ENCODE results near the gene ZNF462. TPM values are rescaled to one million over a fixed set of nuclear protein-coding genes. Genes with fewer than 3 reads are reported as not detected.
"Not testable (repeated sequence)": the region's sequence is repeated elsewhere in the genome, so short reads cannot be mapped to it uniquely, and the experiment has no call there.

The ZNF462 gene
- total RNA-seq, 1 experiment from 2014 or later: 0.92 TPM

DNA sequence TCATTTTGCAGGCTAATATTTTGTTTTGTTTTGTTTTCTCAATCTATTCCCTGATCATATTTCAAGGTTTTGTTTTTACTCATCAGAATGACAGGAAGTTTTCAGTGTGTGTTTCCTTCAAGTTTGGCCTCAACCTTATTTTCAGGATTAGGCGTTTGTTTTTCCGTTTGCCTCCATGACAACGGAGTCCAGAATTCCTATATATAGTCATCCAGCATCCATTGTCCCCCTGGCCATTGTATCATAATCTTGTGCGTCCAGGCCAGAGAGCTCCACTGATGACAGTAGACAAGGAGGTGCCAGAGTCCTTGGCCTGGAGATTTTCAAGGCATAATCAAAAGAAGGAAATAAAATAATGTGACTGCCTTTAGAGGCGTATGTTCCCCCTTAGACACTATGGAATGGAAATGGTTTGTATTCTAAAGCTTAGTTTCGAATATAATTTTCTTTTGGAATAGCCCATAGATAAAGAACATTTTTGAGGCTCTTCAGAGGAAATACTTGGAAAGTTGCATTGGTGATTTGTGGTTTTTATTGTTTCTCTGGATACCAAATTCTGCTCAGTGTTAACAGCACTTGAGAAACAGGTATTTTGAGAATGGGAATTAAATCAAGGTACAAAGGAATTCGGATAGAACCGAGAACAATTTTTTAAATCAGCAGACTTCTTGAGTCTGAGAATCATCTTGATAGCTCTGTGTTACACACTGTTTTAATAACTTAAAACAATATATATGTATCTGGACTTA is 99.8 kb downstream of the ZNF462 start:
- DNase-seq (ENCODE audit: low spot score): no peak

DNA sequence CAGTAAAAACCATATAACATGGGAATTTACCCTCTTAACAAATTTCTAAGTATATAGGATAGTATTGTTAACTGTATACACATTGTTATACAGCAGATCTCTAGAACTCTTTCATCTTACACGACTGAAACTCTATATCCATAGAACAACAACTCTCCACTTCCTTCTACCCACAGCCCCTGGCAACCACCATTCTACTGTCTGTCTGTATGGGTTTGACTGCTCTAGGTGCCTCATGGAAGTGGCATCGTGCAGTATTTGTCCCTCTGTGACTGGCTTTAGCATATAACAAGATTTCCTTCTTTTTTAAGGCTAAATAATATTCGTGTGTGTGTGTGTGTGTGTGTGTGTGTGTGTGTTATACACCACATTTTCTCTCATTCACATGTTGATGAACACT is 100.7 kb downstream of the ZNF462 start:
- no peak for DNase-seq (ENCODE audit: low spot score)

GRCh38 chr9:106964329-106964728 is 101.4 kb downstream of the ZNF462 start:
- no peak for DNase-seq (ENCODE audit: low spot score)

- DNase-seq (ENCODE audit: low spot score): no peak
These were observed 102.0 kb downstream of the ZNF462 start for GRCh38 chr9:106964822-106965525.

DNA sequence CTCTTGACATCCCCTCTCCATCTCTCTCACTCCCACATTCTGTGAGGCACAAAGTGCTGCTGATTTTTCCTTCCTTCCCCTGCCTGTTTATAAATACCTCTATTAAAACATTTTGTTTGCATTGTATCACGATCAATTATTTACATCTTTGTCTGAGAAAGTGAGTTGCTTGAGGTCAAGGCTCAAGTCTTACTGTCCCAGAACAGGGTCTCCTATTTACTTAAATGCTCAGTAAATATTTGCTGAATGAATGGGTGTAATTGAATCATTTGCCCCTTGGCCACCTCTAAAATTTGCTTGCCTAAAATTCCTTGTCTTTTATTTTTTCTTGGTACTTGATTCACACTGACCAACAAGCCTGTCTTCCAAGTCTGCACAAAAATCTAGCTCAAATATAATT is 103.5 kb downstream of the ZNF462 start:
- no peak for DNase-seq (ENCODE audit: low spot score)

- DNase-seq (ENCODE audit: low spot score): no peak
These were observed 106.7 kb downstream of the ZNF462 start for GRCh38 chr9:106969696-106970095.

- DNase-seq (ENCODE audit: low spot score): no peak
These were observed 107.4 kb downstream of the ZNF462 start for GRCh38 chr9:106970219-106970975.

DNA sequence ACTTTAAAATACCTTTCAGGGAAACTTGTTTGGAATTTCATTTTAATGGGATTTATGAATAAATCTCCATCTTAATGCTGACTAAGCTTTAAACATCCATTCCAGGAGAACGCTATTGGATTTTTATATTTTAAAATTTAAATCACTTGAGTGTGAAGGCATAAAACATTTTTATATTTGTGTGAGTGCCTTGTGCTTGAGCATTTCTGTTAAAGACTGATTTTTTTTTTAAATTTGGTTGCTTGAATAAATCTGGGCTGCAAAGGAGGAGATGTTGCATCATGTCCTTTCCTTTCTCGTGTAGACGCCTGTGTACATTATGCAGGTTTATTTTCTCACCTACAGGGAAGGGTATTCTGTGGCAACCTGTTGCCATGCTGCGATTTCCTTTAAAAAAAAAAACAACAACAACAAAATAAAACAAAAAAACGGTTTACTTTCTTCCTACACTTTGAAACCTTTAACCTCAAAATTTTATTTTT is 108.1 kb downstream of the ZNF462 start:
- no peak for DNase-seq (ENCODE audit: low spot score)

- no peak for DNase-seq (ENCODE audit: low spot score)
These were observed 109.1 kb downstream of the ZNF462 start for GRCh38 chr9:106972082-106972481.

DNA sequence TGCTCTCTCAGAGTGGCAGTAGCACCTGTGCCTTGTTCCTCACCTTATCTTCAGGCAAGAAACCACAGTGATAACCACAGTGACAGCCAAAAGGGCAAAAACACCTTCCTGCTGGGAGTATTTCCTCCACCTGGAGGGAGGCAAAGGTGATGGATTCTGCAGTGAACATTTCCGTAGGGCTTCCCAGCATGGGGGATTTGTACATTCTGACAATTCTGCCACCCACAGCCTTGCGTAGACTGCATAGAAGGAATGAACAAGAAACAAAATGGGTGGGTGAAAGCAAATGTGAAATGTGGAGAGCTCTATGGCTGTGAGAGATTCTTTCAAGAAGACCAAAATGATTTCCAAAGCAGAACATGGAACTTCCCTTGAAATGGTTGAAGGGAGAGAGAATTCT is 111.4 kb downstream of the ZNF462 start:
- no peak for DNase-seq (ENCODE audit: low spot score)

DNA sequence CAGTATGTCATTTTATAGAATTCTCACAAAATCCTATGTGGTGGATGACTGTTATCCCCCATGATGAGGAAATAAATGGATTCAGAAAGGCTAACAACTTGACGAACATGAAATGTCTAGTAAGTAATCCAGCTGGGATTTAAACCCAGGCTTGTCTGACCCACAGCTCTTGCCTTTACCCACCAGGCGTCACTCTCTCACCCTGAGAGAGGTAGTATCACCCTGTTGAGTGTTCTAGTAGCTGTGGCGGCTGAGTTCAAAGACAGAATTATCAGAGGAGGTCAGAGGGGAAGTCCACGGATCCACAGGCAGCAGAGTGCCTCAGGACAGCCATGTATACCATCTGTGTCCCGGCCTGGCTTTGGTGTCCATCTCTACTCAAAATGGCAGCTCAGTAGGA is 113.8 kb downstream of the ZNF462 start:
- DNase-seq (ENCODE audit: low spot score): peak; percentile 22

GRCh38 chr9:106980551-106981101 is 117.7 kb downstream of the ZNF462 start:
- no peak for DNase-seq (ENCODE audit: low spot score)

GRCh38 chr9:106981396-106982287 is 118.7 kb downstream of the ZNF462 start:
- no peak for DNase-seq (ENCODE audit: low spot score)

GRCh38 chr9:106982636-106983035 is 119.7 kb downstream of the ZNF462 start:
- no peak for DNase-seq (ENCODE audit: low spot score)

DNA sequence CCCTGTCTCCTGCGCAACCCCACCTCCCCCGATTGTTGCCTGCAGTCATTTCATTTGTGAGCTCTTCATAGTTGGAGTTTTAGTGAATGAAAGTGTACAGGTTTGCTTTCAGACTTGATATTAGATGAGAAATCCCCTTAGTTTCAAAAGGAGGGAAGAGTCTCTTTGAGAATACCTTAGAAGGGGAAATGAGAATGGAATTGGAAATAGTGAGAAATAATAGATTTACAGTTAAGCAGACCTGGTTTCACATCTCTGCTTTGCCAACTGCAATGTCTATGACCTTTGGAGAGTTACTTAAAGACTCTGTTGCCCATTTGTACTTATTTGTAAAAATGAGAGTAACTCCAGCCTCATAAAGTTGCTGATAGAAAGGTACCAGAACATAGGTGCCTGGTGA is 120.4 kb downstream of the ZNF462 start:
- no peak for DNase-seq (ENCODE audit: low spot score)

DNA sequence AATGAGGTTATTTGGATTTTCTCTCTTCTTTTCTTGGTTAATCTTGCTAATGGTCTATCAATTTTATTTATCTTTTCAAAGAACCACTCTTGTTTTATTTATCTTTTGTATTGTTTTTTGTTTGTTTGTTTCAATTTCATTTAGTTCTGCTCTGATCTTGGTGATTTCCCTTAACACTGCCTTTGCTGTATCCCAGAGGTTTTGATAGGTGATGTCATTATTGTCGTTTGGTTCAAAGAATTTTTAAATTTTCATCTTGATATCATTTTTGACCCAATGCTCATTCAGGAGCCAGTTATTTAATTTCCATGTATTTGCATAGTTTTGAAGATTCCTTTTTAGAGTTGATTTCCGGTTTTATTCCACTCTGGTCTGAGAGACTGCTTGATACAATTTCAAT is 126.9 kb downstream of the ZNF462 start:
- not testable (repeated sequence) for DNase-seq (ENCODE audit: low spot score)

DNA sequence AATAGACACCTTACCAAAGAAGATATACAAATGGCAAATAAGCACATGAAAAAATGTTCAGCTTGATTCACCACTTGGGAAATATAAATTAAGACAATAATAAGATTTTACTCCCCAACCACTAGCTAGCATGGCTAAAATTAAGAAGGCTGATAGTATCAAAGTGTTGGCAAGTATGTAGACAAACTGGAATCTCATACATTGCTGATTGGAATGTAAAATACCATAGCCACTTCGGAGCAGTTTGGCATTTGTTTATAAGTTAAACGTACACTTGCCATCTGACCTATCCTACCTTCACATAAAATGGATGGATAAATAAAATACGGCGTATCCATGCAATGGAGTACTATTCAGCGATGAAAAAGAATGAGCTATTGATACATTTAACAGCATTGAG is 129.2 kb downstream of the ZNF462 start:
- DNase-seq (ENCODE audit: low spot score): no peak

GRCh38 chr9:106993603-106994002 is 130.6 kb downstream of the ZNF462 start:
- no peak for DNase-seq (ENCODE audit: low spot score)

DNA sequence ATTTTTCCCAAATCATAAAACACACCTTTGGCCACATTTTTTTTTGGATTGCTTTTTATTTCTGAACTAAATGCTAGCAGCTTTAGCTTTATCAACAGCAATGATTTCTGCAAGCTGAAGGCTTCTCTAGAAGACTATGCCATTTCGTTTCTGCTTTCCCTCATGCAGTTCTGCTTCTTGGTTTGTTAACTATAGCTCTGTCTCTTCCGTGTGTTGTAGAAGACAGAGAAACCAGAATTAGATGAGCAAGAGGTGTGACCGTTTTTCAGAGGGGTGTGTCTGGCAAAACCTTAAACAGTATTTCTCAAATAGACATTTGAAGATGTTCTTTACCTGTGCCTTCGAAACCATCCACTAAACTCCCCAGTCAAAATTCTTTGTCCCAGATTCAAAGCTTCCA is 131.5 kb downstream of the ZNF462 start:
- no peak for DNase-seq (ENCODE audit: low spot score)

DNA sequence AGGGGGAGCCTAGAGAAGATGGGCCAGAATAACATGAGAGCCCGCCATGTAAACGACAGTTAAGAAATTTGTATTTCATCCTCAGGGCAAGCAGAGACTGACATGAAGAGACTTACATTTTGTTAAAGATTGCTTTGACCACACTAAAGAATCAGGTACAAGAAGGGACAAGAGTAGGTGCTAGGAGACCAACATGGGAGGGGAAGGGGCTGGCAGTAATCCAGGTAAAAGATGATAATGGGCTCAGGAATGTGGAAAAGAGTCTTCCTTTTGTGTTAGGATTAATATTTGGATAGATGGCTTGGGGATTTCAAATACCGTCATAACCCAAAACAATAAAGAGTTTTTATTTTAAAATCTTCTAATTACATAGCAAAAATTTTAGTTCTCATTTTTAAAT is 137.3 kb downstream of the ZNF462 start:
- DNase-seq (ENCODE audit: low spot score): no peak

- no peak for DNase-seq (ENCODE audit: low spot score)
These were observed 142.2 kb downstream of the ZNF462 start for GRCh38 chr9:107005201-107005600.

All from HT-29 (cell line).